HepG2 (cell line): ENCODE measurements around the gene ZSCAN2. TPM values are rescaled to one million over a fixed set of nuclear protein-coding genes. Genes with fewer than 3 reads are reported as not detected.

Experiments
- CBFB ChIP-seq: sonication (generic); formaldehyde crosslinking; IDR thresholded peaks from 2 replicates; pipeline ENCODE4 v1.4.0; 2020; ENCODE audit warnings: missing genetic modification reagents
- GABPA ChIP-seq, 2 experiments: IDR thresholded peaks; 2 replicates each; pipeline ENCODE4 v1.6.1; 2011 to 2016; ENCODE audit warnings: low read depth in 2 of 2, low read length in 1 of 2, missing biosample characterization in 1 of 2, missing genetic modification characterization in 1 of 2
- MXI1 ChIP-seq: IDR thresholded peaks from 3 replicates; pipeline ENCODE4 v1.6.1; 2012; ENCODE audit warnings: low read depth, low read length, inconsistent platforms, borderline replicate concordance
- NFYC ChIP-seq: IDR thresholded peaks from 2 replicates; pipeline ENCODE4 v1.6.1; 2016; ENCODE audit warnings: missing genetic modification reagents, missing compliant biosample characterization
- SMARCC2 ChIP-seq: fragments of 450-650 bp; IDR thresholded peaks from 2 replicates; pipeline ENCODE4 v1.6.1; 2017; ENCODE audit warnings: antibody characterized with exemption, mild to moderate bottlenecking
- ZBTB20 ChIP-seq: sonication (generic); formaldehyde crosslinking; IDR thresholded peaks from 2 replicates; pipeline ENCODE4 v1.8.1; 2023; ENCODE audit warnings: missing genetic modification reagents, low read depth, mild to moderate bottlenecking, borderline replicate concordance
- ZBTB38 ChIP-seq: sonication (generic); formaldehyde crosslinking; IDR thresholded peaks from 2 replicates; pipeline ENCODE4 v1.5.1; 2020; ENCODE audit warnings: mild to moderate bottlenecking, missing genetic modification reagents
- ZBTB42 ChIP-seq: sonication (generic); formaldehyde crosslinking; IDR thresholded peaks from 2 replicates; pipeline ENCODE4 v1.5.0; 2020; ENCODE audit warnings: mild to moderate bottlenecking, missing genetic modification reagents
- ZNF180 ChIP-seq: sonication (generic); formaldehyde crosslinking; IDR thresholded peaks from 2 replicates; pipeline ENCODE4 v1.4.0; 2020; ENCODE audit warnings: low read depth, missing genetic modification reagents, borderline replicate concordance
- ZNF20 ChIP-seq: sonication (generic); formaldehyde crosslinking; IDR thresholded peaks from 2 replicates; pipeline ENCODE4 v1.4.0; 2020; ENCODE audit warnings: mild to moderate bottlenecking, moderate library complexity, missing genetic modification reagents
- ZNF225 ChIP-seq: sonication (generic); formaldehyde crosslinking; IDR thresholded peaks from 2 replicates; pipeline ENCODE4 v1.4.0; 2020; ENCODE audit warnings: mild to moderate bottlenecking, missing genetic modification reagents
- ZNF543 ChIP-seq: sonication (generic); formaldehyde crosslinking; IDR thresholded peaks from 2 replicates; pipeline ENCODE4 v1.4.0; 2020; ENCODE audit warnings: mild to moderate bottlenecking, missing genetic modification reagents
- ZNF619 ChIP-seq: sonication (generic); formaldehyde crosslinking; IDR thresholded peaks from 2 replicates; pipeline ENCODE4 v1.4.0; 2020; ENCODE audit warnings: mild to moderate bottlenecking, missing genetic modification reagents
- ZNF747 ChIP-seq: sonication (generic); formaldehyde crosslinking; IDR thresholded peaks from 2 replicates; pipeline ENCODE4 v1.8.1; 2023; ENCODE audit warnings: missing genetic modification reagents, mild to moderate bottlenecking, borderline replicate concordance
- ZNF777 ChIP-seq: sonication (generic); formaldehyde crosslinking; IDR thresholded peaks from 2 replicates; pipeline ENCODE4 v1.4.0; 2020; ENCODE audit warnings: missing genetic modification reagents
- polyA plus RNA-seq, 8 experiments: library from polyadenylated mRNA; depleted of rRNA in 3 of 8; stranded (reverse) in 7 of 8; unstranded in 1 of 8; fragments of >200 nt; fragmentation: Illumina TruSeq in 4 of 8; extraction: Trizol in 4 of 8; gene quantifications; 2 replicates each; pipeline versions ENCODE4 v1.2.1 to v1.2.3, GENCODE V29; 2011 to 2016; ENCODE audit warnings: low read depth in 4 of 8, missing spikeins in 1 of 8, mixed read lengths in 1 of 8; ENCODE audit not compliant: insufficient read depth in 1 of 8
- total RNA-seq, 5 experiments: library from RNA; depleted of rRNA; stranded (reverse); fragments of >200 nt; fragmentation: Illumina TruSeq; extraction: Trizol; gene quantifications; 2 replicates each; pipeline ENCODE4 v1.2.3, GENCODE V29; 2016; ENCODE audit warnings: low read depth in 1 of 5
- TF ChIP-seq, protein P1 (sequence below): IDR thresholded peaks from 2 replicates; pipeline ENCODE4 v1.6.1; 2012; ENCODE audit warnings: inconsistent platforms
- TF ChIP-seq, protein P2 (sequence below): sonication (generic); formaldehyde crosslinking; IDR thresholded peaks from 2 replicates; pipeline ENCODE4 v1.4.0; 2020; ENCODE audit warnings: missing genetic modification reagents, borderline replicate concordance
- TF ChIP-seq, protein P3 (sequence below): sonication (generic); formaldehyde crosslinking; IDR thresholded peaks from 2 replicates; pipeline ENCODE4 v1.8.1; 2023; ENCODE audit warnings: mild to moderate bottlenecking, moderate library complexity, missing genetic modification reagents
- TF ChIP-seq, protein P4 (sequence below): sonication (generic); formaldehyde crosslinking; IDR thresholded peaks from 2 replicates; pipeline ENCODE4 v1.9.0; 2021; ENCODE audit warnings: missing genetic modification reagents, borderline replicate concordance
- TF ChIP-seq, protein P5 (sequence below): sonication (generic); formaldehyde crosslinking; IDR thresholded peaks from 2 replicates; pipeline ENCODE4 v1.4.0; 2020; ENCODE audit warnings: mild to moderate bottlenecking, missing genetic modification reagents
- TF ChIP-seq, protein P6 (sequence below): sonication (generic); formaldehyde crosslinking; IDR thresholded peaks from 2 replicates; pipeline ENCODE4 v1.8.0; 2022; ENCODE audit warnings: low read depth, missing genetic modification reagents

Gene ZSCAN2
- total and polyA plus RNA-seq, 2 of the 13 experiments (the other 11 are each of a cell fraction or from before 2014, with no cell fraction given) = 11.4 to 21.5 TPM

DNA sequence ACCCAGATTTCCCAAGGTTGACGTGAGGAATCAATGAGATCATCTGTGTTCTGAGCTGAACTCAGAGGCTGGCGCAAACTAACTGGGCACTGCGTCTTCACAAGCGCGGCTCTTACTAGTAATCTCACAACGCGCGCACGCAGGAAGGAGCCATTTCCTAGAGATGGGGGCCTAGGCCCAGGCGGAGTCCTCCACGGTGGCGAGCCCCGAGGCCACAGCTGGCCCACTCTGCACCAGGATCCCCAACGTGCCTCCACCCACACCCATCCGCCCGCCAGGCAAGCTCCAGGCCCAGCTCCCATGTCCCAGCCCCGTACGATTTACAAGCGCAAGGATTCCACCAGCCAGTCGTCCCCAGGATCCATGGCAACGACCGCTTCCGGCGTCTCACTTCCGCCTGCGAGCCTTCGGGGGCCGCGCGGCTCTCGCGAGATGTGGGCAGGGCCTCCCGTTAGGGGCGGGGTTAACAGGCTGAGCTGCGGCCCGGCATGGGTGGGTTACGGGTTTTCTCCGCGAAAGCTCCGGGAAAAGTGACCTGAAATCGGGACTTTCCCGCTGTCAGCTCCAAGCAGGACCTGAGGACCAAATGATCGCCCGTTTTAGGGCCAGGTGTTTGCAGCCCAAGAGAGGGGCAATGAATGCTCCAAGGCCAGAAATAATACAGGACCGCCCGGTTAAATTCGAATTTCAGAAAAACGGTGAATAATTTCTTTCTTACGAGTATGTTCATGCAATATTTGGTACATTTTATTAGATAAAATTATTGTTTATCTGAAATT, 53.3 kb downstream of the ZSCAN2 start, which contains the start of gene WDR73 (continued):
- TF ChIP-seq ZNF225 (CRISPR knock-in tag) (peak; percentile 73; the same call in 1 of the 2 replicates), ZNF747 (CRISPR knock-in tag) (no peak), ZNF543 (CRISPR knock-in tag) (peak; percentile 20; the same call in 1 of the 2 replicates), ZNF619 (CRISPR knock-in tag) (0 out of 2 replicates have a peak, but pooled peaks have one; percentile 69), CBFB (peak; percentile 65; the same call in 1 of the 2 replicates), SMARCC2 (no peak), ZBTB38 (CRISPR knock-in tag) (peak; percentile 59; the same call in 1 of the 2 replicates), ZBTB20 (no peak), ZNF180 (no peak), MXI1 (peak; percentile 93; the same call in 2 of the 3 replicates), ZNF777 (CRISPR knock-in tag) (no peak; the same call in 1 of the 2 replicates), GABPA (IDR thresholded peaks at IDR 0.05; ENCODE audit: low read depth, low read length) (peak; percentile 91), GABPA (CRISPR knock-in tag; IDR thresholded peaks at IDR 0.05; ENCODE audit: low read depth) (peak; percentile 97), NFYC (CRISPR knock-in tag) (no peak), ZBTB42 (CRISPR knock-in tag) (peak; percentile 4; the same call in 1 of the 2 replicates), ZNF20 (CRISPR knock-in tag) (no peak)
- TF ChIP-seq, protein P1, sequence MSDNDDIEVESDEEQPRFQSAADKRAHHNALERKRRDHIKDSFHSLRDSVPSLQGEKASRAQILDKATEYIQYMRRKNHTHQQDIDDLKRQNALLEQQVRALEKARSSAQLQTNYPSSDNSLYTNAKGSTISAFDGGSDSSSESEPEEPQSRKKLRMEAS = no peak
- TF ChIP-seq, protein P2, sequence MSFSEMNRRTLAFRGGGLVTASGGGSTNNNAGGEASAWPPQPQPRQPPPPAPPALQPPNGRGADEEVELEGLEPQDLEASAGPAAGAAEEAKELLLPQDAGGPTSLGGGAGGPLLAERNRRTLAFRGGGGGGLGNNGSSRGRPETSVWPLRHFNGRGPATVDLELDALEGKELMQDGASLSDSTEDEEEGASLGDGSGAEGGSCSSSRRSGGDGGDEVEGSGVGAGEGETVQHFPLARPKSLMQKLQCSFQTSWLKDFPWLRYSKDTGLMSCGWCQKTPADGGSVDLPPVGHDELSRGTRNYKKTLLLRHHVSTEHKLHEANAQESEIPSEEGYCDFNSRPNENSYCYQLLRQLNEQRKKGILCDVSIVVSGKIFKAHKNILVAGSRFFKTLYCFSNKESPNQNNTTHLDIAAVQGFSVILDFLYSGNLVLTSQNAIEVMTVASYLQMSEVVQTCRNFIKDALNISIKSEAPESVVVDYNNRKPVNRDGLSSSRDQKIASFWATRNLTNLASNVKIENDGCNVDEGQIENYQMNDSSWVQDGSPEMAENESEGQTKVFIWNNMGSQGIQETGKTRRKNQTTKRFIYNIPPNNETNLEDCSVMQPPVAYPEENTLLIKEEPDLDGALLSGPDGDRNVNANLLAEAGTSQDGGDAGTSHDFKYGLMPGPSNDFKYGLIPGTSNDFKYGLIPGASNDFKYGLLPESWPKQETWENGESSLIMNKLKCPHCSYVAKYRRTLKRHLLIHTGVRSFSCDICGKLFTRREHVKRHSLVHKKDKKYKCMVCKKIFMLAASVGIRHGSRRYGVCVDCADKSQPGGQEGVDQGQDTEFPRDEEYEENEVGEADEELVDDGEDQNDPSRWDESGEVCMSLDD (CRISPR knock-in tag) = peak; percentile 42; the same call in 1 of the 2 replicates
- TF ChIP-seq, protein P3, sequence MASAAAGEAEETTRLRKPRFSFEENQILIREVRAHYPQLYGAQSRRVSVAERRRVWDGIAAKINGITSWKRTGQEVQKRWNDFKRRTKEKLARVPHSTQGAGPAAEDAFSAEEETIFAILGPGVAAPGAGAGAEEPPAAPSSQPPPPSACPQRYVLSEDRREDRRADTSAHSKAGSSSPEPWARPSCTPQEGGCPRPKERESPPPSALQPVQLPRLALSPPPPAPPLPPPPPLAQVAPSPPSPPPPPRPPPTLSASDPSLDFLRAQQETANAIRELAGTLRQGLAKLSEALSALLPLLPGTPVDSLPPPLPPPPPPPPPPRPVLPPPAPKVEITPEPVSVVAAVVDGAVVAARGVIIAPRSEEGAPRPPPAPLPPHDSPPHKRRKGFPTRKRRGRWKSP (CRISPR knock-in tag) = peak; percentile 10; the same call in 1 of the 2 replicates
- TF ChIP-seq, protein P4, sequence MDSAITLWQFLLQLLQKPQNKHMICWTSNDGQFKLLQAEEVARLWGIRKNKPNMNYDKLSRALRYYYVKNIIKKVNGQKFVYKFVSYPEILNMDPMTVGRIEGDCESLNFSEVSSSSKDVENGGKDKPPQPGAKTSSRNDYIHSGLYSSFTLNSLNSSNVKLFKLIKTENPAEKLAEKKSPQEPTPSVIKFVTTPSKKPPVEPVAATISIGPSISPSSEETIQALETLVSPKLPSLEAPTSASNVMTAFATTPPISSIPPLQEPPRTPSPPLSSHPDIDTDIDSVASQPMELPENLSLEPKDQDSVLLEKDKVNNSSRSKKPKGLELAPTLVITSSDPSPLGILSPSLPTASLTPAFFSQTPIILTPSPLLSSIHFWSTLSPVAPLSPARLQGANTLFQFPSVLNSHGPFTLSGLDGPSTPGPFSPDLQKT (CRISPR knock-in tag) = peak; percentile 20; the same call in 1 of the 2 replicates
- TF ChIP-seq, protein P5, sequence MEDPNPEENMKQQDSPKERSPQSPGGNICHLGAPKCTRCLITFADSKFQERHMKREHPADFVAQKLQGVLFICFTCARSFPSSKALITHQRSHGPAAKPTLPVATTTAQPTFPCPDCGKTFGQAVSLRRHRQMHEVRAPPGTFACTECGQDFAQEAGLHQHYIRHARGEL (CRISPR knock-in tag) = no peak
- TF ChIP-seq, protein P6, sequence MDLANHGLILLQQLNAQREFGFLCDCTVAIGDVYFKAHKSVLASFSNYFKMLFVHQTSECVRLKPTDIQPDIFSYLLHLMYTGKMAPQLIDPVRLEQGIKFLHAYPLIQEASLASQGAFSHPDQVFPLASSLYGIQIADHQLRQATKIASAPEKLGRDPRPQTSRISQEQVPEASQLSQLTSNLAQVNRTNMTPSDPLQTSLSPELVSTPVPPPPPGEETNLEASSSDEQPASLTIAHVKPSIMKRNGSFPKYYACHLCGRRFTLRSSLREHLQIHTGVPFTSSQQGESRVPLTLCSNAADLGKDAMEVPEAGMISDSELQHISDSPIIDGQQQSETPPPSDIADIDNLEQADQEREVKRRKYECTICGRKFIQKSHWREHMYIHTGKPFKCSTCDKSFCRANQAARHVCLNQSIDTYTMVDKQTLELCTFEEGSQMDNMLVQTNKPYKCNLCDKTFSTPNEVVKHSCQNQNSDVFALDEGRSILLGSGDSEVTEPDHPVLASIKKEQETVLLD (CRISPR knock-in tag) = peak; percentile 62; the same call in 1 of the 2 replicates
